Measurements from ENCODE around the gene LRRN3.

The LRRN3 gene

DNA sequence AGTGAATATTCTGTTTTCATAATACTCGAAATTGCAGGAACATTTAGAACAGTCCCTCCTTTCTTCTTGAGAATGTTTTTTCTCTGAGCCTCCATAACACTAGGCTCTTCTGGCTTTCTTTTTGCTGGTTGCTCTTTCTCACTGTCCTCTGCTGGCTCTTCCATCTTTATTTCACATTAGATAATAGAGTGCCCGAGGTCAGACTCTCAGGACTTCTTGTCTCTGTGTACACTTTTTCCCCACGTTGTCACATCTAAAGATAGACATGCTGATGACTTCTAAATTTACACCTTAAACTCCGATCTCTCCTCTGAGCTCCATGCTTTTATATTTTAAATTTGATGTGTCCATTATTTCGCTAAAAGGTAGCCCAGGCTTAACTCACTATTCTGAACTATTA lies 15.4 kb upstream of the LRRN3 start:
- ChIA-PET CTCF (interaction anchor here (0.6 kb wide), 1 partner anchor 52 kb away, joined by 3 read pairs; no protein-coding TSS in a partner anchor), POLR2A (no interaction called here)
- no peak overlapping the region for H3K27ac ChIP-seq (ENCODE audit: extremely low read depth, low read depth, low read length)
- H3K9me3 ChIP-seq (ENCODE audit: control insufficient read depth, insufficient read depth, low read depth, low read length), result no peaks in the 10 kb centered on the region
- H3K36me3 ChIP-seq (ENCODE audit: control insufficient read depth in 2 of 2, insufficient read depth in 1 of 2, low read length in 2 of 2), result no peaks in the 10 kb centered on the region
- no peak overlapping the region for H3K4me3 ChIP-seq (ENCODE audit: low read depth, low read length)
- no peaks in the 10 kb centered on the region for H3K4me1 ChIP-seq (ENCODE audit: control insufficient read depth, insufficient read depth, low read length)
- TF ChIP-seq ZNF169 (tag by site-specific recombination; IDR thresholded peaks at IDR 0.05), result no peak
- TF ChIP-seq PRDM1 (tag by site-specific recombination; IDR thresholded peaks at IDR 0.05), result no peak
- no peak for TF ChIP-seq INSM2 (tag by site-specific recombination; IDR thresholded peaks at IDR 0.05)
- TF ChIP-seq GLI4 (tag by site-specific recombination; IDR thresholded peaks at IDR 0.05), result no peak
- no peak for TF ChIP-seq ZNF704 (tag by site-specific recombination; IDR thresholded peaks at IDR 0.05)
- no peak for TF ChIP-seq ZNF629 (tag by site-specific recombination; IDR thresholded peaks at IDR 0.05)
- no peak for TF ChIP-seq ZNF311 (tag by site-specific recombination; IDR thresholded peaks at IDR 0.05; ENCODE audit: borderline replicate concordance)
- no peak for TF ChIP-seq ZNF18 (tag by site-specific recombination; IDR thresholded peaks at IDR 0.05)
- TF ChIP-seq ZNF362 (tag by site-specific recombination; IDR thresholded peaks at IDR 0.05), result no peak
- no peak for TF ChIP-seq ZNF792 (tag by site-specific recombination; IDR thresholded peaks at IDR 0.05)
- no peak for TF ChIP-seq TRIM28 (IDR thresholded peaks at IDR 0.05; ENCODE audit: borderline replicate concordance, low read length)
- no peak for TF ChIP-seq OSR2 (tag by site-specific recombination; IDR thresholded peaks at IDR 0.05)
- no peak for TF ChIP-seq ZNF830 (tag by site-specific recombination; IDR thresholded peaks at IDR 0.05; ENCODE audit: low read depth)
- TF ChIP-seq ZNF354C (tag by site-specific recombination; IDR thresholded peaks at IDR 0.05; ENCODE audit: borderline replicate concordance, low read depth), result no peak
- no peak for TF ChIP-seq ZNF571 (tag by site-specific recombination; IDR thresholded peaks at IDR 0.05)
- no peak for TF ChIP-seq REPIN1 (tag by site-specific recombination; IDR thresholded peaks at IDR 0.05; ENCODE audit: low read depth)
- TF ChIP-seq ZNF664 (tag by site-specific recombination; IDR thresholded peaks at IDR 0.05), result no peak
- no peak for TF ChIP-seq ZNF791 (tag by site-specific recombination; IDR thresholded peaks at IDR 0.05)

DNA sequence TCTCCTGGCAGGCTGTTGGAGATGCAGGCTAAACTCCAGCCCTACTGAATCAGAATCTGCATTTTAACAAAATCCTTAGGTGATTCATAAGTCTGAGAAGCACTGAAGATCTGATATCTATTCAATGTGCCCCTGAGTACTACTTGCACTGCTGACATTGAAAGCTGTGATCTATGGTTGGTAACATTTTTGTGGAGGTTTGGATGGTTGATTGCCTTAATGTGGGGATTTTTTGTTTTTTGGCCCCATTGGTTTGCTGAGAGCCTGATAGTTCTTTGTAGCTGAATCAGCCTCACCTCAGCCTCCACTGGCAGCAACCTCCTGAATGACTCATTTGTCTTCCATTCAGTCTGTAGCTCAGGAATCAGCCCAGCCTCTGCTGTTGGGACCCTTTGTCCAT lies 14.7 kb upstream of the LRRN3 start:
- ChIA-PET CTCF (interaction anchor here (0.6 to 0.7 kb wide), 2 partner anchors 52 to 71 kb away, joined by 3 read pairs; no protein-coding TSS in a partner anchor), POLR2A (no interaction called here)
- no peak overlapping the region for H3K4me3 ChIP-seq (ENCODE audit: low read depth, low read length)
- no peak overlapping the region for H3K27ac ChIP-seq (ENCODE audit: extremely low read depth, low read depth, low read length)
- TF ChIP-seq, protein P1, sequence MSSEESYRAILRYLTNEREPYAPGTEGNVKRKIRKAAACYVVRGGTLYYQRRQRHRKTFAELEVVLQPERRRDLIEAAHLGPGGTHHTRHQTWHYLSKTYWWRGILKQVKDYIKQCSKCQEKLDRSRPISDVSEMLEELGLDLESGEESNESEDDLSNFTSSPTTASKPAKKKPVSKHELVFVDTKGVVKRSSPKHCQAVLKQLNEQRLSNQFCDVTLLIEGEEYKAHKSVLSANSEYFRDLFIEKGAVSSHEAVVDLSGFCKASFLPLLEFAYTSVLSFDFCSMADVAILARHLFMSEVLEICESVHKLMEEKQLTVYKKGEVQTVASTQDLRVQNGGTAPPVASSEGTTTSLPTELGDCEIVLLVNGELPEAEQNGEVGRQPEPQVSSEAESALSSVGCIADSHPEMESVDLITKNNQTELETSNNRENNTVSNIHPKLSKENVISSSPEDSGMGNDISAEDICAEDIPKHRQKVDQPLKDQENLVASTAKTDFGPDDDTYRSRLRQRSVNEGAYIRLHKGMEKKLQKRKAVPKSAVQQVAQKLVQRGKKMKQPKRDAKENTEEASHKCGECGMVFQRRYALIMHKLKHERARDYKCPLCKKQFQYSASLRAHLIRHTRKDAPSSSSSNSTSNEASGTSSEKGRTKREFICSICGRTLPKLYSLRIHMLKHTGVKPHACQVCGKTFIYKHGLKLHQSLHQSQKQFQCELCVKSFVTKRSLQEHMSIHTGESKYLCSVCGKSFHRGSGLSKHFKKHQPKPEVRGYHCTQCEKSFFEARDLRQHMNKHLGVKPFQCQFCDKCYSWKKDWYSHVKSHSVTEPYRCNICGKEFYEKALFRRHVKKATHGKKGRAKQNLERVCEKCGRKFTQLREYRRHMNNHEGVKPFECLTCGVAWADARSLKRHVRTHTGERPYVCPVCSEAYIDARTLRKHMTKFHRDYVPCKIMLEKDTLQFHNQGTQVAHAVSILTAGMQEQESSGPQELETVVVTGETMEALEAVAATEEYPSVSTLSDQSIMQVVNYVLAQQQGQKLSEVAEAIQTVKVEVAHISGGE (tag by site-specific recombination; conservative IDR thresholded peaks at IDR 0.05; ENCODE audit: low read depth), result no peak
- no peak for TF ChIP-seq SP3 (tag by site-specific recombination; IDR thresholded peaks at IDR 0.05)
- TF ChIP-seq ZNF121 (tag by site-specific recombination; IDR thresholded peaks at IDR 0.05), result no peak
- no peak for TF ChIP-seq EGR2 (tag by site-specific recombination; IDR thresholded peaks at IDR 0.05; ENCODE audit: low read depth)
- TF ChIP-seq ZNF585B (tag by site-specific recombination; IDR thresholded peaks at IDR 0.05), result no peak
- TF ChIP-seq ZSCAN30 (tag by site-specific recombination; IDR thresholded peaks at IDR 0.05), result no peak
- TF ChIP-seq TCF7L2 (IDR thresholded peaks at IDR 0.05; ENCODE audit: borderline replicate concordance, low read depth, low read length), result no peak
- TF ChIP-seq BCL6B (tag by site-specific recombination; IDR thresholded peaks at IDR 0.05), result no peak
- no peaks in the 10 kb centered on the region for H3K36me3 ChIP-seq (ENCODE audit: control insufficient read depth in 2 of 2, insufficient read depth in 1 of 2, low read length in 2 of 2)
- no peaks in the 10 kb centered on the region for H3K4me1 ChIP-seq (ENCODE audit: control insufficient read depth, insufficient read depth, low read length)
- no peaks in the 10 kb centered on the region for H3K9me3 ChIP-seq (ENCODE audit: control insufficient read depth, insufficient read depth, low read depth, low read length)
